ENCODE measurements around the gene IKBKE. TPM values are rescaled to one million over a fixed set of nuclear protein-coding genes. Genes with fewer than 3 reads are reported as not detected.

IKBKE gene
- total RNA-seq, 2 donors from 2014 or later, result 15.9 to 28.4 TPM

DNA sequence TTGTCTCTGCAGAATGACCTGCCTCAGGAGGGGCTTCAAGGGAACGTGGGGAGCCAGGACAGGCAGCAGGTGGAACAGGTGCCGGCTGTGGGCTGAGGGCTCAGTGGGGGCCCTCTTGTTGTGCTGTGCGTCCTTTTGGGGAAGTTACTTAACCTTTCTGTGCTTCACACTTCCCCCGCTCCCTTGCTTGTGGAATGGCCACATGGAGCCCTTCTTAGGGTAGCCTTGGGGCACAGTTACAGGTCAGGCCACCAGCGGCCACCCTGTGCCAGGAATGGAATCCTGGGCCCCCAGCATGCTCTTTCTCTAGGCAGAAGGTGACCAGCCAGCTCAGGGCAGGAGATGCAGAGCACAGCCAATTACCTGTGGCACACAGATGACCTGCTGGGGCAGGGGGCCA is 2.6 kb downstream of the IKBKE start:
- H3K9me3 ChIP-seq, result no peaks in the 10 kb centered on the region
- no peak overlapping the region for H3K27ac ChIP-seq
- DNase-seq, result no peak
- H3K4me1 ChIP-seq, result peaks cover 6% of the 10 kb centered on the region
- peak overlapping the region in 1 of 2 donors; percentile 6 for H3K9ac ChIP-seq (ENCODE audit: low read depth in 2 of 2, low read length in 2 of 2)
- H3K4me3 ChIP-seq, result no peak overlapping the region
- TF ChIP-seq, protein P1, sequence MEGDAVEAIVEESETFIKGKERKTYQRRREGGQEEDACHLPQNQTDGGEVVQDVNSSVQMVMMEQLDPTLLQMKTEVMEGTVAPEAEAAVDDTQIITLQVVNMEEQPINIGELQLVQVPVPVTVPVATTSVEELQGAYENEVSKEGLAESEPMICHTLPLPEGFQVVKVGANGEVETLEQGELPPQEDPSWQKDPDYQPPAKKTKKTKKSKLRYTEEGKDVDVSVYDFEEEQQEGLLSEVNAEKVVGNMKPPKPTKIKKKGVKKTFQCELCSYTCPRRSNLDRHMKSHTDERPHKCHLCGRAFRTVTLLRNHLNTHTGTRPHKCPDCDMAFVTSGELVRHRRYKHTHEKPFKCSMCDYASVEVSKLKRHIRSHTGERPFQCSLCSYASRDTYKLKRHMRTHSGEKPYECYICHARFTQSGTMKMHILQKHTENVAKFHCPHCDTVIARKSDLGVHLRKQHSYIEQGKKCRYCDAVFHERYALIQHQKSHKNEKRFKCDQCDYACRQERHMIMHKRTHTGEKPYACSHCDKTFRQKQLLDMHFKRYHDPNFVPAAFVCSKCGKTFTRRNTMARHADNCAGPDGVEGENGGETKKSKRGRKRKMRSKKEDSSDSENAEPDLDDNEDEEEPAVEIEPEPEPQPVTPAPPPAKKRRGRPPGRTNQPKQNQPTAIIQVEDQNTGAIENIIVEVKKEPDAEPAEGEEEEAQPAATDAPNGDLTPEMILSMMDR (IDR thresholded peaks at IDR 0.05), result no peak
- intact Hi-C loops (cut with DNase I), result no loop called here
- no peaks in the 10 kb centered on the region for H3K36me3 ChIP-seq
- H3K27me3 ChIP-seq, result no peaks in the 10 kb centered on the region

DNA sequence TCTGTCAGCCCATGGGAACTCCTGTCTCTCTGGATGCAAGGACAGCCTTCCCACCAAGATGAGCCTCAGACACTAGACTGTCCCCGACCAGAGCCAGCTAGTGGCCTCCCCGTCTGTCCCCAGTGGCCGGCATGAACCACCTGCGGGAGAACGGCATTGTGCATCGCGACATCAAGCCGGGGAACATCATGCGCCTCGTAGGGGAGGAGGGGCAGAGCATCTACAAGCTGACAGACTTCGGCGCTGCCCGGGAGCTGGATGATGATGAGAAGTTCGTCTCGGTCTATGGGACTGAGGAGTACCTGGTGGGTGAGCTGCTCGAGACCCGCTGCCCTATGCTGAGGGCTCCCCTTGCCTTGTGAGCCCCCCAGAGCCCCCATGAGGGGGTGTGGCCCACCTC is 5.8 kb downstream of the IKBKE start:
- no peak for DNase-seq
- no peaks in the 10 kb centered on the region for H3K4me1 ChIP-seq
- H3K27ac ChIP-seq, result no peak overlapping the region
- no peaks in the 10 kb centered on the region for H3K27me3 ChIP-seq
- H3K9ac ChIP-seq (ENCODE audit: low read depth in 2 of 2, low read length in 2 of 2), result no peak overlapping the region
- H3K9me3 ChIP-seq, result no peaks in the 10 kb centered on the region
- TF ChIP-seq, protein P1 (IDR thresholded peaks at IDR 0.05), result no peak
- peaks cover 5% of the 10 kb centered on the region for H3K36me3 ChIP-seq
- H3K4me3 ChIP-seq, result no peak overlapping the region
- intact Hi-C loops (cut with DNase I), result loop anchor here (5.0 kb wide), 1 partner anchor 106 kb away; no protein-coding TSS in a partner anchor

DNA sequence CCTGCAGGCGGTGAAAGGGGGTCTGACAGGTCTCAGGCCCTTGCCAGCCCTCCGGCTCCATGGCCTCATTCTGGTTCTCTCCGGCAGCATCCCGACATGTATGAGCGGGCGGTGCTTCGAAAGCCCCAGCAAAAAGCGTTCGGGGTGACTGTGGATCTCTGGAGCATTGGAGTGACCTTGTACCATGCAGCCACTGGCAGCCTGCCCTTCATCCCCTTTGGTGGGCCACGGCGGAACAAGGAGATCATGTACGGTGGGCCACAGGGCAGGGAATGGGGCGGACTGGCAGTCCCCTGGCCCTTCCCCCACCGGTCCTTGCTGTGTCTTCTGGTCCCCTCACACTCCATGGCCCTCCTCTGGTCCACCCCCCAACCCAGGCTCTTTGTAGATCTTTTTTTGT is 6.3 kb downstream of the IKBKE start:
- no peak for DNase-seq
- no peak overlapping the region for H3K27ac ChIP-seq
- no peak overlapping the region for H3K9ac ChIP-seq (ENCODE audit: low read depth in 2 of 2, low read length in 2 of 2)
- H3K4me1 ChIP-seq, result no peaks in the 10 kb centered on the region
- no peak overlapping the region for H3K4me3 ChIP-seq
- no peaks in the 10 kb centered on the region for H3K9me3 ChIP-seq
- H3K36me3 ChIP-seq, result peaks cover 5% of the 10 kb centered on the region
- intact Hi-C loops (cut with DNase I), result loop anchor here (5.0 kb wide), 1 partner anchor 106 kb away; no protein-coding TSS in a partner anchor
- no peaks in the 10 kb centered on the region for H3K27me3 ChIP-seq
- TF ChIP-seq, protein P1 (IDR thresholded peaks at IDR 0.05), result no peak

DNA sequence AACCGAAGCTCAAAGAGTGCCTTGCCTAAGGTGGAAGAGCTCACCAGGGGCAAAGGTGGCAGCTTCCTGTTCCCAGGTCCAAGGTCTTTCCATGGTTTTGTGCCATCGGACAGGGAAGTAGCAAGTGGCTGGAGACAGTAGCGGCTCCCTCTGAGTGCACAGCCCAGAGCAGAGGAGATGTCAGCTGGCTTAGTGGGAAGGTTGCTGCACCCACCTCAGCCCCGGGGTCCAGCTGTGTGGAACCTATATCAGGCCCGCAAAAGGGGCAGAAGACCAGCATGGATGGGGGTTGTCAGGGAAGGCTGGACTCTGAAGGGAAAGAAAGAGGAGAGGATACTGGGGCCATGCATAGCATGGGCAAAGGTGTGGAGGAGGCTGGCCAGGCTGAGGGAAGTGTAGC is 6.8 kb downstream of the IKBKE start:
- no peak overlapping the region for H3K4me3 ChIP-seq
- no peak overlapping the region for H3K27ac ChIP-seq
- no peaks in the 10 kb centered on the region for H3K27me3 ChIP-seq
- no peaks in the 10 kb centered on the region for H3K9me3 ChIP-seq
- TF ChIP-seq, protein P1 (IDR thresholded peaks at IDR 0.05), result no peak
- no peaks in the 10 kb centered on the region for H3K4me1 ChIP-seq
- H3K36me3 ChIP-seq, result peaks cover 5% of the 10 kb centered on the region
- H3K9ac ChIP-seq (ENCODE audit: low read depth in 2 of 2, low read length in 2 of 2), result no peak overlapping the region
- intact Hi-C loops (cut with DNase I), result loop anchor here (5.0 kb wide), 1 partner anchor 105 kb away; no protein-coding TSS in a partner anchor
- DNase-seq, result no peak

DNA sequence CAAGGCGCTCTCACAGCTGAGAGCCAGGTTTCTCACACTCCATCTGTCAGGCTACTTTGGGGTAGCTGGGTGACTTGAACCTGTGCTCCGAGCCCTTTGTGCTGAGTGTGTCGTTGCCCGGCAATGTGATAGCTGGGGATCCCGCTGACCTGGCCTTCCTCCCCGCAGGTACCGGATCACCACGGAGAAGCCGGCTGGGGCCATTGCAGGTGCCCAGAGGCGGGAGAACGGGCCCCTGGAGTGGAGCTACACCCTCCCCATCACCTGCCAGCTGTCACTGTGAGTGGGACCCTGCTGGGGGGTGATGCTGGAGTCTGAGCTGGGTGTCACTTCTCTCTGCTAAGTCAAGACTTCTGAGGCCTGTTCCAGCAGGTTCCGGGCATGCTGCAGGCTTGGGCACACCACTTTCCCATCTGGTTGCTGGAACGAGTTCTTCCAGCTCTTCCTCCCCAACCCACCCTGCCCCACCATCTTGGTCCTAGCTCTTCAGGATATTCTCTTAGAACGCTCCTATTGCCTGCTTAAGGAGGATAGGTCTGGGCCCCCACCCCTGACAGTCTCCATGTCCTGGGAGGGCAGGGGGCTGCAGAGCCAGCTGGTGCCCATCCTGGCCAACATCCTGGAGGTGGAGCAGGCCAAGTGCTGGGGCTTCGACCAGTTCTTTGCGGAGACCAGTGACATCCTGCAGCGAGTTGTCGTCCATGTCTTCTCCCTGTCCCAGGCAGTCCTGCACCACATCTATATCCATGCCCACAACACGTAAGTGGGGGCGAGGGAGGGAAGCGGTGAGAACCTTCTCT is 7.5 kb downstream of the IKBKE start:
- no peak for DNase-seq
- H3K4me1 ChIP-seq, result no peaks in the 10 kb centered on the region
- H3K4me3 ChIP-seq, result no peak overlapping the region
- peaks cover 5% of the 10 kb centered on the region for H3K36me3 ChIP-seq
- TF ChIP-seq, protein P1 (IDR thresholded peaks at IDR 0.05), result no peak
- no peaks in the 10 kb centered on the region for H3K9me3 ChIP-seq
- H3K27me3 ChIP-seq, result no peaks in the 10 kb centered on the region
- intact Hi-C loops (cut with DNase I), result loop anchor here (5.0 kb wide), 1 partner anchor 105 kb away; no protein-coding TSS in a partner anchor
- H3K27ac ChIP-seq, result no peak overlapping the region
- no peak overlapping the region for H3K9ac ChIP-seq (ENCODE audit: low read depth in 2 of 2, low read length in 2 of 2)

Data from colonic mucosa (tissue), 4 donors.